ENCODE data around the gene PPP1R12B.
"Not testable (repeated sequence)": the region's sequence is repeated elsewhere in the genome, so short reads cannot be mapped to it uniquely, and the experiment has no call there.

PPP1R12B gene

GRCh38 chr1:202439308-202439707, 90.8 kb downstream of the PPP1R12B start:
- no peak for DNase-seq (ENCODE audit: low read depth in 2 of 3, low spot score in 2 of 3)

GRCh38 chr1:202448140-202448539, 99.6 kb downstream of the PPP1R12B start:
- DNase-seq (ENCODE audit: low read depth in 2 of 3, low spot score in 2 of 3), result not testable (repeated sequence)

- not testable (repeated sequence) for DNase-seq (ENCODE audit: low read depth in 2 of 3, low spot score in 2 of 3)
Observed at GRCh38 chr1:202451641-202452040, 103.1 kb downstream of the PPP1R12B start.

GRCh38 chr1:202452508-202452907, 104.0 kb downstream of the PPP1R12B start:
- no peak for DNase-seq (ENCODE audit: low read depth in 2 of 3, low spot score in 2 of 3)

- DNase-seq (ENCODE audit: low read depth in 2 of 3, low spot score in 2 of 3), result not testable (repeated sequence)
Observed at GRCh38 chr1:202456372-202457169, 108.1 kb downstream of the PPP1R12B start.

GRCh38 chr1:202458651-202459050, 110.2 kb downstream of the PPP1R12B start:
- DNase-seq (ENCODE audit: low read depth in 2 of 3, low spot score in 2 of 3), result not testable (repeated sequence)

- DNase-seq (ENCODE audit: low read depth in 2 of 3, low spot score in 2 of 3), result not testable (repeated sequence)
Observed at GRCh38 chr1:202459470-202460142, 111.1 kb downstream of the PPP1R12B start.

- DNase-seq (ENCODE audit: low read depth in 2 of 3, low spot score in 2 of 3), result not testable (repeated sequence)
Observed at GRCh38 chr1:202460143-202460495, 111.6 kb downstream of the PPP1R12B start.

GRCh38 chr1:202462342-202463076, 114.0 kb downstream of the PPP1R12B start:
- no peak for DNase-seq (ENCODE audit: low read depth in 2 of 3, low spot score in 2 of 3)

- DNase-seq (ENCODE audit: low read depth in 2 of 3, low spot score in 2 of 3), result not testable (repeated sequence)
Observed at GRCh38 chr1:202464153-202464742, 115.7 kb downstream of the PPP1R12B start.

GRCh38 chr1:202465644-202466270, 117.3 kb downstream of the PPP1R12B start:
- DNase-seq (ENCODE audit: low read depth in 2 of 3, low spot score in 2 of 3), result not testable (repeated sequence)

GRCh38 chr1:202466339-202466738, 117.8 kb downstream of the PPP1R12B start:
- DNase-seq (ENCODE audit: low read depth in 2 of 3, low spot score in 2 of 3), result not testable (repeated sequence)

GRCh38 chr1:202467381-202467780, 118.9 kb downstream of the PPP1R12B start:
- DNase-seq (ENCODE audit: low read depth in 2 of 3, low spot score in 2 of 3), result not testable (repeated sequence)

GRCh38 chr1:202468695-202469094, 120.2 kb downstream of the PPP1R12B start:
- DNase-seq (ENCODE audit: low read depth in 2 of 3, low spot score in 2 of 3), result not testable (repeated sequence)

- not testable (repeated sequence) for DNase-seq (ENCODE audit: low read depth in 2 of 3, low spot score in 2 of 3)
Observed at GRCh38 chr1:202469123-202469522, 120.6 kb downstream of the PPP1R12B start.

GRCh38 chr1:202471246-202471645, 122.7 kb downstream of the PPP1R12B start:
- DNase-seq (ENCODE audit: low read depth in 2 of 3, low spot score in 2 of 3), result no peak

GRCh38 chr1:202472347-202473124, 124.0 kb downstream of the PPP1R12B start:
- not testable (repeated sequence) for DNase-seq (ENCODE audit: low read depth in 2 of 3, low spot score in 2 of 3)

GRCh38 chr1:202473266-202474045, 125.0 kb downstream of the PPP1R12B start:
- DNase-seq (ENCODE audit: low read depth in 2 of 3, low spot score in 2 of 3), result not testable (repeated sequence)

GRCh38 chr1:202479661-202480060, 131.2 kb downstream of the PPP1R12B start:
- DNase-seq (ENCODE audit: low read depth in 2 of 3, low spot score in 2 of 3), result not testable (repeated sequence)
